Muscle of arm (tissue), 12 donors: ENCODE data around the gene MRC1. TPM values are rescaled to one million over a fixed set of nuclear protein-coding genes. Genes with fewer than 3 reads are reported as not detected.

Experiments
- DNase-seq: peaks from one replicate; pipeline ENCODE4 v3.0.0-alpha.2; 2013
- polyA plus RNA-seq, 12 donors: library from polyadenylated mRNA; unstranded; fragments of 120-200 nt; gene quantifications; one replicate each; pipeline ENCODE4 v1.2.1, GENCODE V29; 2013; ENCODE audit not compliant: insufficient read length in 12 of 12

The MRC1 gene
- polyA plus RNA-seq, 12 donors, result 8.3 to 20.4 (median 14.5) TPM; not detected in 1

GRCh38 chr10:17847585-17848296, 38.6 kb downstream of the MRC1 start:
- peak; percentile 19 for DNase-seq

GRCh38 chr10:17848646-17849045, 39.5 kb downstream of the MRC1 start:
- DNase-seq, result no peak

GRCh38 chr10:17850501-17850900, 41.4 kb downstream of the MRC1 start:
- DNase-seq, result no peak

GRCh38 chr10:17851611-17852010, 42.5 kb downstream of the MRC1 start:
- peak; percentile 36 for DNase-seq

GRCh38 chr10:17854044-17854652, 45.0 kb downstream of the MRC1 start:
- no peak for DNase-seq

- no peak for DNase-seq
These were observed 47.9 kb downstream of the MRC1 start for GRCh38 chr10:17857040-17857439.

- DNase-seq, result no peak
These were observed 50.5 kb downstream of the MRC1 start for GRCh38 chr10:17859492-17860156.

GRCh38 chr10:17861760-17862159, 52.6 kb downstream of the MRC1 start:
- DNase-seq, result no peak

- DNase-seq, result no peak
These were observed 56.2 kb downstream of the MRC1 start for GRCh38 chr10:17865351-17865750.

- DNase-seq, result no peak
These were observed 57.2 kb downstream of the MRC1 start for GRCh38 chr10:17866346-17866745.

GRCh38 chr10:17867056-17867455, 57.9 kb downstream of the MRC1 start:
- DNase-seq, result no peak

GRCh38 chr10:17871036-17871435, 61.9 kb downstream of the MRC1 start:
- no peak for DNase-seq

GRCh38 chr10:17872191-17873091, 63.3 kb downstream of the MRC1 start:
- DNase-seq, result no peak

GRCh38 chr10:17873946-17874345, 64.8 kb downstream of the MRC1 start:
- no peak for DNase-seq

GRCh38 chr10:17877121-17877520, 68.0 kb downstream of the MRC1 start:
- DNase-seq, result no peak

GRCh38 chr10:17878896-17879295, 69.7 kb downstream of the MRC1 start:
- DNase-seq, result no peak

GRCh38 chr10:17880601-17881000, 71.5 kb downstream of the MRC1 start:
- no peak for DNase-seq

- no peak for DNase-seq
These were observed 73.4 kb downstream of the MRC1 start for GRCh38 chr10:17882557-17882956.

- no peak for DNase-seq
These were observed 74.5 kb downstream of the MRC1 start for GRCh38 chr10:17883621-17884020.

- DNase-seq, result no peak
These were observed 79.0 kb downstream of the MRC1 start for GRCh38 chr10:17888189-17888588.

GRCh38 chr10:17891435-17891834, 82.3 kb downstream of the MRC1 start:
- no peak for DNase-seq

- no peak for DNase-seq
These were observed 95.4 kb downstream of the MRC1 start for GRCh38 chr10:17904564-17904963.
